ENCODE measurements around the gene EPB41L3.

Gene EPB41L3

GRCh38 chr18:5419030-5419429, 124.8 kb downstream of the EPB41L3 start:
- DNase-seq (ENCODE audit: extremely low read depth in 1 of 2, low read depth in 1 of 2), result no peak

GRCh38 chr18:5417342-5417741, 126.5 kb downstream of the EPB41L3 start:
- DNase-seq (ENCODE audit: extremely low read depth in 1 of 2, low read depth in 1 of 2), result no peak

GRCh38 chr18:5416112-5416511, 127.7 kb downstream of the EPB41L3 start:
- DNase-seq (ENCODE audit: extremely low read depth in 1 of 2, low read depth in 1 of 2), result no peak

- no peak for DNase-seq (ENCODE audit: extremely low read depth in 1 of 2, low read depth in 1 of 2)
These were observed 128.1 kb downstream of the EPB41L3 start for GRCh38 chr18:5415665-5416064.

GRCh38 chr18:5415031-5415430, 128.8 kb downstream of the EPB41L3 start:
- DNase-seq (ENCODE audit: extremely low read depth in 1 of 2, low read depth in 1 of 2), result no peak

GRCh38 chr18:5414546-5414945, 129.3 kb downstream of the EPB41L3 start:
- no peak for DNase-seq (ENCODE audit: extremely low read depth in 1 of 2, low read depth in 1 of 2)

- no peak for DNase-seq (ENCODE audit: extremely low read depth in 1 of 2, low read depth in 1 of 2)
These were observed 130.3 kb downstream of the EPB41L3 start for GRCh38 chr18:5413447-5413846.

GRCh38 chr18:5410582-5410981, 133.2 kb downstream of the EPB41L3 start:
- DNase-seq (ENCODE audit: extremely low read depth in 1 of 2, low read depth in 1 of 2), result no peak

- DNase-seq (ENCODE audit: extremely low read depth in 1 of 2, low read depth in 1 of 2), result no peak
These were observed 145.5 kb downstream of the EPB41L3 start for GRCh38 chr18:5398269-5398668.

- no peak for DNase-seq (ENCODE audit: extremely low read depth in 1 of 2, low read depth in 1 of 2)
These were observed 146.7 kb downstream of the EPB41L3 start for GRCh38 chr18:5397102-5397501.

GRCh38 chr18:5395860-5396448, 147.8 kb downstream of the EPB41L3 start:
- no peak for DNase-seq (ENCODE audit: extremely low read depth in 1 of 2, low read depth in 1 of 2)

- no peak for DNase-seq (ENCODE audit: extremely low read depth in 1 of 2, low read depth in 1 of 2)
These were observed 150.0 kb downstream of the EPB41L3 start for GRCh38 chr18:5393779-5394178.

GRCh38 chr18:5391409-5391808, 152.4 kb downstream of the EPB41L3 start:
- no peak for DNase-seq (ENCODE audit: extremely low read depth in 1 of 2, low read depth in 1 of 2)

- DNase-seq (ENCODE audit: extremely low read depth in 1 of 2, low read depth in 1 of 2), result no peak
These were observed 154.4 kb downstream of the EPB41L3 start for GRCh38 chr18:5389356-5389755.

GRCh38 chr18:5388896-5389295, 154.9 kb downstream of the EPB41L3 start:
- DNase-seq (ENCODE audit: extremely low read depth in 1 of 2, low read depth in 1 of 2), result no peak

GRCh38 chr18:5380586-5380985, 163.2 kb downstream of the EPB41L3 start:
- no peak for DNase-seq (ENCODE audit: extremely low read depth in 1 of 2, low read depth in 1 of 2)

GRCh38 chr18:5376986-5377385, 166.8 kb downstream of the EPB41L3 start:
- no peak for DNase-seq (ENCODE audit: extremely low read depth in 1 of 2, low read depth in 1 of 2)

GRCh38 chr18:5370332-5370731, 173.5 kb downstream of the EPB41L3 start:
- DNase-seq (ENCODE audit: extremely low read depth in 1 of 2, low read depth in 1 of 2), result no peak

GRCh38 chr18:5369513-5369912, 174.3 kb downstream of the EPB41L3 start:
- DNase-seq (ENCODE audit: extremely low read depth in 1 of 2, low read depth in 1 of 2), result no peak

- DNase-seq (ENCODE audit: extremely low read depth in 1 of 2, low read depth in 1 of 2), result no peak
These were observed 178.4 kb downstream of the EPB41L3 start for GRCh38 chr18:5365443-5365842.

GRCh38 chr18:5350636-5351035, 193.2 kb downstream of the EPB41L3 start:
- DNase-seq (ENCODE audit: extremely low read depth in 1 of 2, low read depth in 1 of 2), result no peak

All from stimulated activated CD8-positive, alpha-beta memory T cell treated with anti-CD3 and anti-CD28 coated beads, Interleukin-7, amount 100 ng/mL, for 48 hours (primary cell).